ENCODE results near the gene ATG16L1. TPM values are rescaled to one million over a fixed set of nuclear protein-coding genes. Genes with fewer than 3 reads are reported as not detected.

ATG16L1 gene
- total and polyA plus RNA-seq, 9 of the 15 experiments (the other 6 are each of a cell fraction or from before 2014, with no cell fraction given) = 6.4 to 21.3 (median 17.2) TPM

DNA sequence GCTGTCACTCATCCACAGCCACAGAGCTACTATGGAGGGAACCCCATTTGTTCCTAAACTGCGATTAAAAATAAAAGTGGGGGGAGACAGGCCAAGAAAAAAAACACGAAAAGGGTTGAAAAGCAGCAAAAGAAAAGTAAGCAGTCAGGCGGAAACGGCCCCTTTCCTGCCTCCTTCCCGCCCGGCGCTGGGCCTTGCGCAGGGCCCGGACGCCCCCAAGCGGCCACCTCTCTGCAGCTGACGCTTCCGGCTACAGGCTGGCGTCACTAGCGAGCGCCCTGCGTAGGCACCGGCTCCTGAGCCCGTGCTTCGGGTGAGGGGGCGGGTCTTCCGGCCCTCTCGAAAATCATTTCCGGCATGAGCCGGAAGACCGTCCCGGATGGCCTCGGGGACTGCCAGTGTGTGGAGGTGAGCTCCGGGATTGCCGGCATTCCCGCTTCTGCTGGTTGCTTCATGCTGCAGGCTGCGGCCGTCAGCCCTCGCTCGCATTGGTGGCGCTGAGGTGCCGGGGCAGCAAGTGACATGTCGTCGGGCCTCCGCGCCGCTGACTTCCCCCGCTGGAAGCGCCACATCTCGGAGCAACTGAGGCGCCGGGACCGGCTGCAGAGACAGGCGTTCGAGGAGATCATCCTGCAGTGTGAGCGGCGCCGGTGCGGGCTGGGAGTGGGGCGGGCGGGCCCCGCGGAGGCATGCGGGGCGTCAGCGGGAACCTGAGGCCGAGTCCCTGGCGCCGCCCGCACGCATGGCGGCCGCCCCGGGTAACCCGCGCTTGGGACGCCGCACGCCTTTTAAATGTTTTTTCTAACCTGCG is at the start of gene ATG16L1 (continued):
- TF ChIP-seq KAT7 (CRISPR knock-in tag; IDR thresholded peaks at IDR 0.05; ENCODE audit: borderline replicate concordance) (peak; percentile 53; the same call in 1 of the 2 replicates), RBFOX2 (IDR thresholded peaks at IDR 0.05; ENCODE audit: low read depth, low read length) (peak; percentile 91), NUFIP1 (IDR thresholded peaks at IDR 0.05; ENCODE audit: partially characterized antibody) (no peak), RNF2 (IDR thresholded peaks at IDR 0.05) (no peak), SMAD2 (IDR thresholded peaks at IDR 0.05; ENCODE audit: low read depth, low read length) (no peak), ARID2 (IDR thresholded peaks at IDR 0.05) (peak; percentile 70; the same call in 1 of the 2 replicates), MAFK (IDR thresholded peaks at IDR 0.05; ENCODE audit: low read length) (no peak), GABPB1 (CRISPR knock-in tag; IDR thresholded peaks at IDR 0.05) (peak; percentile 95), ZNF3 (CRISPR knock-in tag; IDR thresholded peaks at IDR 0.05) (no peak), BRD9 (IDR thresholded peaks at IDR 0.05; ENCODE audit: low read depth, partially characterized antibody) (peak; percentile 82), CREB1 (IDR thresholded peaks at IDR 0.05) (peak; percentile 98), CREB1 (CRISPR knock-in tag; IDR thresholded peaks at IDR 0.05) (peak; percentile 97), PML (IDR thresholded peaks at IDR 0.05; ENCODE audit: low read length) (peak; percentile 30; the same call in 1 of the 2 replicates), ZNF584 (CRISPR knock-in tag; IDR thresholded peaks at IDR 0.05; ENCODE audit: low read depth) (no peak), DPF2 (IDR thresholded peaks at IDR 0.05) (0 out of 2 replicates have a peak, but pooled peaks have one; percentile 31), BACH1 (tag; IDR thresholded peaks at IDR 0.05) (no peak)
- TF ChIP-seq, protein P1, sequence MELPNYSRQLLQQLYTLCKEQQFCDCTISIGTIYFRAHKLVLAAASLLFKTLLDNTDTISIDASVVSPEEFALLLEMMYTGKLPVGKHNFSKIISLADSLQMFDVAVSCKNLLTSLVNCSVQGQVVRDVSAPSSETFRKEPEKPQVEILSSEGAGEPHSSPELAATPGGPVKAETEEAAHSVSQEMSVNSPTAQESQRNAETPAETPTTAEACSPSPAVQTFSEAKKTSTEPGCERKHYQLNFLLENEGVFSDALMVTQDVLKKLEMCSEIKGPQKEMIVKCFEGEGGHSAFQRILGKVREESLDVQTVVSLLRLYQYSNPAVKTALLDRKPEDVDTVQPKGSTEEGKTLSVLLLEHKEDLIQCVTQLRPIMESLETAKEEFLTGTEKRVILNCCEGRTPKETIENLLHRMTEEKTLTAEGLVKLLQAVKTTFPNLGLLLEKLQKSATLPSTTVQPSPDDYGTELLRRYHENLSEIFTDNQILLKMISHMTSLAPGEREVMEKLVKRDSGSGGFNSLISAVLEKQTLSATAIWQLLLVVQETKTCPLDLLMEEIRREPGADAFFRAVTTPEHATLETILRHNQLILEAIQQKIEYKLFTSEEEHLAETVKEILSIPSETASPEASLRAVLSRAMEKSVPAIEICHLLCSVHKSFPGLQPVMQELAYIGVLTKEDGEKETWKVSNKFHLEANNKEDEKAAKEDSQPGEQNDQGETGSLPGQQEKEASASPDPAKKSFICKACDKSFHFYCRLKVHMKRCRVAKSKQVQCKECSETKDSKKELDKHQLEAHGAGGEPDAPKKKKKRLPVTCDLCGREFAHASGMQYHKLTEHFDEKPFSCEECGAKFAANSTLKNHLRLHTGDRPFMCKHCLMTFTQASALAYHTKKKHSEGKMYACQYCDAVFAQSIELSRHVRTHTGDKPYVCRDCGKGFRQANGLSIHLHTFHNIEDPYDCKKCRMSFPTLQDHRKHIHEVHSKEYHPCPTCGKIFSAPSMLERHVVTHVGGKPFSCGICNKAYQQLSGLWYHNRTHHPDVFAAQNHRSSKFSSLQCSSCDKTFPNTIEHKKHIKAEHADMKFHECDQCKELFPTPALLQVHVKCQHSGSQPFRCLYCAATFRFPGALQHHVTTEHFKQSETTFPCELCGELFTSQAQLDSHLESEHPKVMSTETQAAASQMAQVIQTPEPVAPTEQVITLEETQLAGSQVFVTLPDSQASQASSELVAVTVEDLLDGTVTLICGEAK (IDR thresholded peaks at IDR 0.05) = peak; percentile 95
- TF ChIP-seq, protein P1 (CRISPR knock-in tag; IDR thresholded peaks at IDR 0.05) = no peak
- TF ChIP-seq, protein P2, sequence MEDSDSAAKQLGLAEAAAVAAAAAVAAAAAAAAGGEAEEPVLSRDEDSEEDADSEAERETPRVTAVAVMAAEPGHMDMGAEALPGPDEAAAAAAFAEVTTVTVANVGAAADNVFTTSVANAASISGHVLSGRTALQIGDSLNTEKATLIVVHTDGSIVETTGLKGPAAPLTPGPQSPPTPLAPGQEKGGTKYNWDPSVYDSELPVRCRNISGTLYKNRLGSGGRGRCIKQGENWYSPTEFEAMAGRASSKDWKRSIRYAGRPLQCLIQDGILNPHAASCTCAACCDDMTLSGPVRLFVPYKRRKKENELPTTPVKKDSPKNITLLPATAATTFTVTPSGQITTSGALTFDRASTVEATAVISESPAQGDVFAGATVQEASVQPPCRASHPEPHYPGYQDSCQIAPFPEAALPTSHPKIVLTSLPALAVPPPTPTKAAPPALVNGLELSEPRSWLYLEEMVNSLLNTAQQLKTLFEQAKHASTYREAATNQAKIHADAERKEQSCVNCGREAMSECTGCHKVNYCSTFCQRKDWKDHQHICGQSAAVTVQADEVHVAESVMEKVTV (CRISPR knock-in tag; IDR thresholded peaks at IDR 0.05) = peak; percentile 97

All from K562 (cell line).